ENCODE results near the gene ZNF558. TPM values are rescaled to one million over a fixed set of nuclear protein-coding genes. Genes with fewer than 3 reads are reported as not detected.
"Not testable (repeated sequence)": the region's sequence is repeated elsewhere in the genome, so short reads cannot be mapped to it uniquely, and the experiment has no call there.

ZNF558 gene
- polyA plus RNA-seq, 3 donors from 2014 or later, result 6.6 to 8.1 (median 7.1) TPM

- H3K36me3 Mint-ChIP-seq, result peaks cover 5 to 16% (median 15%) of the 10 kb centered on the region in 3 donors
- peaks cover 19 to 22% of the 10 kb centered on the region in 2 donors for H3K4me1 Mint-ChIP-seq
- H3K27ac Mint-ChIP-seq, result peak overlapping the region; percentile 85 to 94 (median 92)
- no peaks in the 10 kb centered on the region for H3K9me3 Mint-ChIP-seq
- DNase-seq, result peak in 1 of 3 donors; percentile 5
- peak overlapping the region; percentile 81 to 95 (median 86) for H3K4me3 Mint-ChIP-seq
- peaks cover 4 to 12% (median 6%) of the 10 kb centered on the region in 3 donors for H3K27me3 Mint-ChIP-seq (ENCODE audit: low read depth in 3 of 3)
Observed at GRCh38 chr19:8831373-8831772, 731 bp downstream of the ZNF558 start.

- H3K36me3 Mint-ChIP-seq, result peaks cover 18 to 46% (median 44%) of the 10 kb centered on the region in 3 donors
- no peaks in the 10 kb centered on the region for H3K9me3 Mint-ChIP-seq
- peaks cover 0 to 6% (median 3%) of the 10 kb centered on the region in 3 donors for H3K27me3 Mint-ChIP-seq (ENCODE audit: low read depth in 3 of 3)
- H3K27ac Mint-ChIP-seq, result peak overlapping the region in 2 of 6 donors; percentile 25 to 74
- no peak for DNase-seq
- H3K4me1 Mint-ChIP-seq, result peaks cover 9 to 21% of the 10 kb centered on the region in 2 donors
- no peak overlapping the region for H3K4me3 Mint-ChIP-seq
Observed at GRCh38 chr19:8827277-8827676, 4.8 kb downstream of the ZNF558 start.

GRCh38 chr19:8826371-8826770 lies 5.7 kb downstream of the ZNF558 start:
- H3K4me1 Mint-ChIP-seq, result peaks cover 4 to 15% of the 10 kb centered on the region in 2 donors
- no peaks in the 10 kb centered on the region for H3K9me3 Mint-ChIP-seq
- no peak overlapping the region for H3K4me3 Mint-ChIP-seq
- DNase-seq, result no peak
- H3K27me3 Mint-ChIP-seq (ENCODE audit: low read depth in 3 of 3), result peaks cover 0 to 4% (median 3%) of the 10 kb centered on the region in 3 donors
- peaks cover 25 to 54% (median 50%) of the 10 kb centered on the region in 3 donors for H3K36me3 Mint-ChIP-seq
- no peak overlapping the region for H3K27ac Mint-ChIP-seq

- Mint-ChIP-seq H3K4me1 (peaks cover 3 to 10% of the 10 kb centered on the region in 2 donors), H3K4me3 (no peak overlapping the region), H3K36me3 (peaks cover 58 to 83% (median 76%) of the 10 kb centered on the region in 3 donors), H3K27me3 (ENCODE audit: low read depth in 3 of 3) (peaks cover 0 to 3% (median 0%) of the 10 kb centered on the region in 3 donors), H3K9me3 (peaks cover 1 to 20% (median 10%) of the 10 kb centered on the region in 6 donors), H3K27ac (no peak overlapping the region)
- DNase-seq, result no peak
Observed at GRCh38 chr19:8821748-8822241, 10.3 kb downstream of the ZNF558 start.

GRCh38 chr19:8820234-8820633 lies 11.9 kb downstream of the ZNF558 start:
- H3K36me3 Mint-ChIP-seq, result peaks cover 74 to 92% (median 84%) of the 10 kb centered on the region in 3 donors
- no peak overlapping the region for H3K4me3 Mint-ChIP-seq
- H3K9me3 Mint-ChIP-seq, result peaks cover 10 to 35% (median 24%) of the 10 kb centered on the region in 6 donors

GRCh38 chr19:8815780-8816179 lies 16.3 kb downstream of the ZNF558 start:
- no peak for DNase-seq
- H3K9me3 Mint-ChIP-seq, result peaks cover 36 to 80% (median 68%) of the 10 kb centered on the region in 6 donors
- peaks cover 89 to 99% (median 98%) of the 10 kb centered on the region in 3 donors for H3K36me3 Mint-ChIP-seq
- H3K4me1 Mint-ChIP-seq, result peaks cover 0 to 3% of the 10 kb centered on the region in 2 donors
- no peak overlapping the region for H3K4me3 Mint-ChIP-seq
- no peak overlapping the region for H3K27ac Mint-ChIP-seq
- peaks cover 0 to 1% (median 0%) of the 10 kb centered on the region in 3 donors for H3K27me3 Mint-ChIP-seq (ENCODE audit: low read depth in 3 of 3)

More at GRCh38 chr19:8820234-8820633, 11.9 kb downstream of the ZNF558 start:
- Mint-ChIP-seq H3K27ac (no peak overlapping the region), H3K27me3 (ENCODE audit: low read depth in 3 of 3) (peaks cover 0 to 4% (median 0%) of the 10 kb centered on the region in 3 donors), H3K4me1 (peaks cover 3 to 6% of the 10 kb centered on the region in 2 donors)
- DNase-seq, result no peak

GRCh38 chr19:8814176-8814575 lies 17.9 kb downstream of the ZNF558 start:
- Mint-ChIP-seq H3K9me3 (peaks cover 37 to 96% (median 82%) of the 10 kb centered on the region in 6 donors), H3K4me3 (no peak overlapping the region), H3K36me3 (peaks cover 77 to 92% (median 92%) of the 10 kb centered on the region in 3 donors), H3K4me1 (peaks cover 0 to 3% of the 10 kb centered on the region in 2 donors), H3K27me3 (ENCODE audit: low read depth in 3 of 3) (peaks cover 0 to 1% (median 0%) of the 10 kb centered on the region in 3 donors), H3K27ac (no peak overlapping the region)
- no peak for DNase-seq

- H3K27ac Mint-ChIP-seq, result no peak overlapping the region
- H3K4me3 Mint-ChIP-seq, result no peak overlapping the region
- H3K9me3 Mint-ChIP-seq, result peaks cover 43 to 98% (median 94%) of the 10 kb centered on the region in 6 donors
- H3K36me3 Mint-ChIP-seq, result peaks cover 69 to 86% (median 84%) of the 10 kb centered on the region in 3 donors
- no peak for DNase-seq
- peaks cover 1 to 4% (median 4%) of the 10 kb centered on the region in 3 donors for H3K27me3 Mint-ChIP-seq (ENCODE audit: low read depth in 3 of 3)
- no peaks in the 10 kb centered on the region for H3K4me1 Mint-ChIP-seq
Observed at GRCh38 chr19:8811315-8812172, 20.6 kb downstream of the ZNF558 start.

- Mint-ChIP-seq H3K4me1 (no peaks in the 10 kb centered on the region), H3K9me3 (peaks cover 45 to 94% (median 81%) of the 10 kb centered on the region in 6 donors), H3K36me3 (peaks cover 48 to 61% (median 54%) of the 10 kb centered on the region in 3 donors), H3K27me3 (ENCODE audit: low read depth in 3 of 3) (peaks cover 1 to 7% (median 3%) of the 10 kb centered on the region in 3 donors), H3K4me3 (no peak overlapping the region), H3K27ac (peak overlapping the region in 1 of 6 donors; percentile 9)
- no peak for DNase-seq
Observed at GRCh38 chr19:8806661-8807060, 25.4 kb downstream of the ZNF558 start.

- no peak overlapping the region for H3K27ac Mint-ChIP-seq
- peaks cover 0 to 8% (median 3%) of the 10 kb centered on the region in 3 donors for H3K27me3 Mint-ChIP-seq (ENCODE audit: low read depth in 3 of 3)
- H3K9me3 Mint-ChIP-seq, result peaks cover 4 to 19% (median 10%) of the 10 kb centered on the region in 6 donors
- no peaks in the 10 kb centered on the region for H3K4me1 Mint-ChIP-seq
- H3K36me3 Mint-ChIP-seq, result peaks cover 0 to 5% (median 0%) of the 10 kb centered on the region in 3 donors
- DNase-seq, result no peak
- no peak overlapping the region for H3K4me3 Mint-ChIP-seq
Observed at GRCh38 chr19:8794823-8795222, 37.3 kb downstream of the ZNF558 start.

- not testable (repeated sequence) for H3K4me1 Mint-ChIP-seq; H3K4me3 Mint-ChIP-seq; H3K27me3 Mint-ChIP-seq (ENCODE audit: low read depth in 3 of 3); H3K36me3 Mint-ChIP-seq; H3K27ac Mint-ChIP-seq; H3K9me3 Mint-ChIP-seq; DNase-seq
Observed at GRCh38 chr19:8773587-8773986, 58.5 kb downstream of the ZNF558 start.

- not testable (repeated sequence) for H3K36me3 Mint-ChIP-seq; H3K4me3 Mint-ChIP-seq; H3K9me3 Mint-ChIP-seq; H3K27me3 Mint-ChIP-seq (ENCODE audit: low read depth in 3 of 3); H3K4me1 Mint-ChIP-seq; H3K27ac Mint-ChIP-seq; DNase-seq
Observed at GRCh38 chr19:8769265-8769664, 62.8 kb downstream of the ZNF558 start.

- H3K9me3 Mint-ChIP-seq; H3K27ac Mint-ChIP-seq; DNase-seq; H3K4me3 Mint-ChIP-seq; H3K4me1 Mint-ChIP-seq; H3K36me3 Mint-ChIP-seq; H3K27me3 Mint-ChIP-seq (ENCODE audit: low read depth in 3 of 3): not testable (repeated sequence)
Observed at GRCh38 chr19:8767257-8767656, 64.8 kb downstream of the ZNF558 start.

Data from immature natural killer cell (primary cell).